ENCODE measurements around the gene CYP4F2. TPM values are rescaled to one million over a fixed set of nuclear protein-coding genes. Genes with fewer than 3 reads are reported as not detected.

Gene CYP4F2
- total RNA-seq: not detected

GRCh38 chr19:15897738-15898276 is at the start of gene CYP4F2:
TSS of gene CYP4F2 (minus strand) at chr19:15898074. CDS start at chr19:15897611, 463 bp downstream.
- no peak for TF ChIP-seq CTCF (IDR thresholded peaks at IDR 0.05; ENCODE audit: low read depth)

- no peak for TF ChIP-seq CTCF (IDR thresholded peaks at IDR 0.05; ENCODE audit: low read depth)
Measured at GRCh38 chr19:15945301-15945700, 47.4 kb upstream of the CYP4F2 start.

- TF ChIP-seq CTCF (IDR thresholded peaks at IDR 0.05; ENCODE audit: low read depth): no peak
Measured at GRCh38 chr19:15944401-15944800, 46.5 kb upstream of the CYP4F2 start.

- no peak for TF ChIP-seq CTCF (IDR thresholded peaks at IDR 0.05; ENCODE audit: low read depth)
Measured at GRCh38 chr19:15937771-15938170, 39.9 kb upstream of the CYP4F2 start.

GRCh38 chr19:15936950-15937349 is 39.1 kb upstream of the CYP4F2 start:
- no peak for TF ChIP-seq CTCF (IDR thresholded peaks at IDR 0.05; ENCODE audit: low read depth)

GRCh38 chr19:15936173-15936572 is 38.3 kb upstream of the CYP4F2 start:
- TF ChIP-seq CTCF (IDR thresholded peaks at IDR 0.05; ENCODE audit: low read depth): no peak

GRCh38 chr19:15935167-15935702 is 37.4 kb upstream of the CYP4F2 start:
- TF ChIP-seq CTCF (IDR thresholded peaks at IDR 0.05; ENCODE audit: low read depth): no peak
